Measurements from ENCODE around the gene SLC35F3. TPM values are rescaled to one million over a fixed set of nuclear protein-coding genes. Genes with fewer than 3 reads are reported as not detected.

Gene SLC35F3
- total RNA-seq, 6 experiments from 2014 or later: not detected

DNA sequence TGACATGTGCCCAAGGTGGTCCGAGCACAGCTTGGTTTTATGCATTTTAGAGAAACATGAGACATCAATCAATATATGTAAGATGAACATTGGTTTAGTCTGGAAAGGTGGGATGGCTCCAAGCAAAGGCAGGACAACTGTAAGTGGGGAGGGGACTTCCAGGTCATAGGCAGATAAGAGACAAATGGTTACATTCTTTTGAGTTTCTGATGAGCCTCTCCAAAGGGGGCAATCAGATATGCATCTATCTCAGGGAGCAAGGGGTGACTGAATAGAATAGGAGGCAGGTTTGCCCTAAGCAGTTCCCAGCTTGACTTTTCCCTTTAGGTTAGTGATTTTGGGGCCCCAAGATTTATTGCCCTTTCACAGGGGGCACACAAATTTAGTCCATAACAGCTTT lies 374.5 kb downstream of the SLC35F3 start:
- Histone ChIP-seq H3K27ac (no peak overlapping the region), H3K9me3 (no peaks in the 10 kb centered on the region), H3K4me1 (no peaks in the 10 kb centered on the region), H3K36me3 (no peaks in the 10 kb centered on the region), H3K4me3 (no peak overlapping the region), H3K27me3 (no peaks in the 10 kb centered on the region)
- ATAC-seq (no peak), DNase-seq (no peak)
- TF ChIP-seq POLR2A (IDR thresholded peaks at IDR 0.05): no peak
- TF ChIP-seq, protein P1, sequence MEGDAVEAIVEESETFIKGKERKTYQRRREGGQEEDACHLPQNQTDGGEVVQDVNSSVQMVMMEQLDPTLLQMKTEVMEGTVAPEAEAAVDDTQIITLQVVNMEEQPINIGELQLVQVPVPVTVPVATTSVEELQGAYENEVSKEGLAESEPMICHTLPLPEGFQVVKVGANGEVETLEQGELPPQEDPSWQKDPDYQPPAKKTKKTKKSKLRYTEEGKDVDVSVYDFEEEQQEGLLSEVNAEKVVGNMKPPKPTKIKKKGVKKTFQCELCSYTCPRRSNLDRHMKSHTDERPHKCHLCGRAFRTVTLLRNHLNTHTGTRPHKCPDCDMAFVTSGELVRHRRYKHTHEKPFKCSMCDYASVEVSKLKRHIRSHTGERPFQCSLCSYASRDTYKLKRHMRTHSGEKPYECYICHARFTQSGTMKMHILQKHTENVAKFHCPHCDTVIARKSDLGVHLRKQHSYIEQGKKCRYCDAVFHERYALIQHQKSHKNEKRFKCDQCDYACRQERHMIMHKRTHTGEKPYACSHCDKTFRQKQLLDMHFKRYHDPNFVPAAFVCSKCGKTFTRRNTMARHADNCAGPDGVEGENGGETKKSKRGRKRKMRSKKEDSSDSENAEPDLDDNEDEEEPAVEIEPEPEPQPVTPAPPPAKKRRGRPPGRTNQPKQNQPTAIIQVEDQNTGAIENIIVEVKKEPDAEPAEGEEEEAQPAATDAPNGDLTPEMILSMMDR (IDR thresholded peaks at IDR 0.05): no peak
- WGBS (ENCODE audit: insufficient coverage, low coverage, low lambda C conversion rate, missing lambda C conversion rate): 40% methylated on average over 1 of the region's 1 CpG
- intact Hi-C loops (cut with DNase I): no loop called here

DNA sequence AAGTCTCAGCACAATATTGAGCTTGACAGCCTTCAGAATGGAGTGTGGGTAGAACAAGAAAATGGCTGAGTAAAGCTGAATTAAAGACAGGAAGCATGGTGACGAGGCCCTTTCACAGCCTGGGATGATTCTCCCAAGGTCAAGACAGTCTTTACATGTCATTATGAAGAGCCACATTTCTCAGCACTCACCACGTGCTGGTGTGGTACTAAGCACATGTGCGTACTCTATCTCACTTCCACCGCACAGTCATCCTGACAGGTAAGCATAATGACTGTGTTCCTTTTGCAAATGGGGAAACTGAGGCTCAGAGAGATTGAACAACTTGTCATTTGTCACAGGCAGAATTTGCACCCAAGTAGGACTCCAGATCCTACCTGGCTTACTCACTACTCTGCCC lies 376.0 kb downstream of the SLC35F3 start:
- ATAC-seq (no peak), DNase-seq (no peak)
- Histone ChIP-seq H3K4me1 (no peaks in the 10 kb centered on the region), H3K27ac (no peak overlapping the region), H3K27me3 (no peaks in the 10 kb centered on the region), H3K4me3 (no peak overlapping the region), H3K9me3 (no peaks in the 10 kb centered on the region), H3K36me3 (no peaks in the 10 kb centered on the region)
- WGBS (ENCODE audit: insufficient coverage, low coverage, low lambda C conversion rate, missing lambda C conversion rate): 80% methylated on average over 4 of the region's 4 CpGs
- intact Hi-C loops (cut with DNase I): no loop called here
- no peak for TF ChIP-seq POLR2A (IDR thresholded peaks at IDR 0.05)
- TF ChIP-seq, protein P1 (IDR thresholded peaks at IDR 0.05): no peak

DNA sequence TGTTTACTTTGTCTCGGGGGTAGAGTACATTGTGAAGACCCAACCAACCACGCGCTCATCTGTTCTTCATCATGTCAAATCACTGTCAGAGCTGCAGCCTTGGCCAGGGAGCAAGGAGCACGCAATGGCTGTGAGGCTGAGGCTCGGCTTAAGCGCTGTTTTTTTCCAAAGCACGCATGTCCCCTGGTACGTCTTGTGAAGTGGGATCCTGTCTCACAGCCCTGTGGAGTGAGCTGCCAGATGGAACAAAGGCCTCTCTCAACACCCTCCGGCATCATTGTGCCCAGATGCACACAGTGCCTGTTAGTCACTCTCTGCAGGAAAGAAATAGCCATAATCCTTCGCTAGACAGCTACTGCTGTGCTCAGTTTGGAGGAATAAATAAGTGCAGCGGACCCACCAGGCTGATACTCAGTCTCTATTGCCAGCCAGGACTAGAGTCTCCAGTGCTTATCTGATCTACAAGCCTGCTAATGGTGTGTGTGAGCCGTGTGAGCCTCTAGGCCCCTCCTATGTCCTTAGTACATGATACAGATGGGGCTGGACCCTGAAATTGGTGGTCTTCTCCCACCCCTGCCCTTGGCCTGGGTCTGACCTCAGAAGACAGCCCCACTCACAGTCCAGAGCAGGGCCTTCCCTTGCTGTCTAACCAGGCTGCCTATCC lies 377.5 kb downstream of the SLC35F3 start:
- no peaks in the 10 kb centered on the region for H3K4me1 ChIP-seq
- no peak overlapping the region for H3K27ac ChIP-seq
- DNase-seq (no peak), ATAC-seq (no peak)
- TF ChIP-seq POLR2A (IDR thresholded peaks at IDR 0.05): no peak
- TF ChIP-seq, protein P1 (IDR thresholded peaks at IDR 0.05): no peak
- intact Hi-C loops (cut with DNase I): no loop called here
- H3K4me3 ChIP-seq: no peak overlapping the region
- WGBS (ENCODE audit: insufficient coverage, low coverage, low lambda C conversion rate, missing lambda C conversion rate): 60% methylated on average over 4 of the region's 12 CpGs
- no peaks in the 10 kb centered on the region for H3K27me3 ChIP-seq
- no peaks in the 10 kb centered on the region for H3K9me3 ChIP-seq
- no peaks in the 10 kb centered on the region for H3K36me3 ChIP-seq

GRCh38 chr1:234286206-234286605 lies 381.7 kb downstream of the SLC35F3 start:
- Histone ChIP-seq H3K9me3 (no peaks in the 10 kb centered on the region), H3K36me3 (no peaks in the 10 kb centered on the region), H3K4me3 (no peak overlapping the region), H3K4me1 (no peaks in the 10 kb centered on the region), H3K27me3 (no peaks in the 10 kb centered on the region), H3K27ac (no peak overlapping the region)
- ATAC-seq (no peak), DNase-seq (no peak)
- TF ChIP-seq POLR2A (IDR thresholded peaks at IDR 0.05): no peak
- TF ChIP-seq, protein P1 (IDR thresholded peaks at IDR 0.05): no peak
- intact Hi-C loops (cut with DNase I): no loop called here
- 79% methylated on average over 4 of the region's 4 CpGs for WGBS (ENCODE audit: insufficient coverage, low coverage, low lambda C conversion rate, missing lambda C conversion rate)

All from right lobe of liver (tissue), 6 donors.